ENCODE data around the gene TSPAN4. TPM values are rescaled to one million over a fixed set of nuclear protein-coding genes. Genes with fewer than 3 reads are reported as not detected.

Gene TSPAN4
- total and polyA plus RNA-seq, 2 of the 13 experiments (the other 11 are each of a cell fraction or from before 2014, with no cell fraction given), result 31.7 to 68.3 TPM

GRCh38 chr11:914204-914603 is 71.6 kb downstream of the TSPAN4 start:
- Histone ChIP-seq H2AFZ (ENCODE audit: low read length) (no peak overlapping the region), H3K9me3 (ENCODE audit: low read length) (no peaks in the 10 kb centered on the region), H3K9ac (ENCODE audit: insufficient read depth, low read depth, low read length) (peak overlapping the region; percentile 60), H4K20me1 (ENCODE audit: insufficient read depth, low read length) (no peaks in the 10 kb centered on the region), H3K27me3 (ENCODE audit: control insufficient read depth in 1 of 2, insufficient read depth in 2 of 2, low read length in 2 of 2) (no peaks in the 10 kb centered on the region; a peak in 1 of 5 replicates), H3K4me3 (replicated peaks in 1 of 3; ENCODE audit: insufficient read depth in 1 of 3, low read depth in 2 of 3, low read length in 3 of 3) (peak overlapping the region; percentile 46 to 59 (median 46)), H3K4me2 (ENCODE audit: low read depth, low read length) (peak overlapping the region; percentile 69), H3K79me2 (ENCODE audit: insufficient read depth, low read length) (peaks cover 17% of the 10 kb centered on the region), H3K4me1 (ENCODE audit: insufficient read depth, low read length) (peaks cover 55% of the 10 kb centered on the region), H3K27ac (ENCODE audit: extremely low read length, insufficient read depth, low read length) (peak overlapping the region; percentile 82), H3K36me3 (replicated peaks in 1 of 2; ENCODE audit: control insufficient read depth in 1 of 2, insufficient read depth in 2 of 2, low read length in 2 of 2) (0 out of 5 replicates have a peak, but pooled peaks cover 0 to 2% of the 10 kb centered on the region in 2 experiments)
- in situ Hi-C loops (cut with HindIII; ENCODE audit: extremely low pct_ligation_motif_present, low pct_unique_long_range_greater_than_20kb), result no loop called here
- ATAC-seq (no peak), DNase-seq (ENCODE audit: low spot score) (no peak), FAIRE-seq (no peak)
- 31% methylated on average over 4 of the region's 5 CpGs for WGBS (ENCODE audit: low lambda C conversion rate)
- TF ChIP-seq SNAPC4 (CRISPR knock-in tag; IDR thresholded peaks at IDR 0.05), result peak; percentile 35; the same call in 1 of the 2 replicates
- TF ChIP-seq ZNF235 (CRISPR knock-in tag; IDR thresholded peaks at IDR 0.05; ENCODE audit: borderline replicate concordance), result 0 out of 2 replicates have a peak, but pooled peaks have one; percentile 41
- TF ChIP-seq HNRNPL (IDR thresholded peaks at IDR 0.05; ENCODE audit: low read depth, low read length), result peak; percentile 72; the same call in 1 of the 2 replicates
- TF ChIP-seq HMGXB4 (CRISPR knock-in tag; IDR thresholded peaks at IDR 0.05; ENCODE audit: borderline replicate concordance in 1 of 2, low read depth in 1 of 2), result no peak
- TF ChIP-seq SRY (CRISPR knock-in tag; IDR thresholded peaks at IDR 0.05), result 0 out of 2 replicates have a peak, but pooled peaks have one; percentile 3
- TF ChIP-seq ZNF639 (CRISPR knock-in tag; conservative IDR thresholded peaks at IDR 0.05), result 0 out of 2 replicates have a peak, but pooled peaks have one; percentile 4
- CTCF ChIA-PET (ENCODE audit: low intra/inter-chr PET ratio, low total read pairs), result no interaction called here
- intact Hi-C loops (cut with micrococcal nuclease; ENCODE audit: unreplicated experiment), result no loop called here
- POLR2A ChIA-PET, result no interaction called here
- BruUV-seq (replicated peaks), result TSS peak; percentile 67
